CD4-positive, alpha-beta T cell treated with Interleukin-10 for 1 hour (primary cell): ENCODE results near the gene ACIN1.
"Not testable (repeated sequence)": the region's sequence is repeated elsewhere in the genome, so short reads cannot be mapped to it uniquely, and the experiment has no call there.

Experiments used
- DNase-seq: peaks from one replicate; pipeline ENCODE4 v3.0.0-alpha.2; 2020

ACIN1 gene

DNA sequence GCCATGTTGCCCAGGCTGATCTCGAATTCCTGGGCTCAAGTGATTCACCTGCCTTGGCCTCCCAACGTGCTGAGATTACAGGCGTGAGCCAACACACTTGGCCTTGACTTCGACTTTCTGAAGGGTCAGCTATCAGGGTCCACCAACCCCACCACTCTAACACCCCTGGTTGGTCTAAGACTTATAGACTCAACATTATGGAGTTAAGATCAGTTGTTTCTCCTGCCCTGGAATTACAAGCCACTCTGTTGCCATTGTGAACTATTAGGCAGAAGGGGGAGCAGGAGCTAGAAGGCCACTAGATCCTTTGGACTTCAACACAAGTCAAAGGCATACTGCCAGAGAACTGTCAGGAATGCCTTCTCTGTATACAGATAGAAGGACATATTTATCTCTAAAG is 54.8 kb downstream of the ACIN1 start:
- DNase-seq, result no peak

DNA sequence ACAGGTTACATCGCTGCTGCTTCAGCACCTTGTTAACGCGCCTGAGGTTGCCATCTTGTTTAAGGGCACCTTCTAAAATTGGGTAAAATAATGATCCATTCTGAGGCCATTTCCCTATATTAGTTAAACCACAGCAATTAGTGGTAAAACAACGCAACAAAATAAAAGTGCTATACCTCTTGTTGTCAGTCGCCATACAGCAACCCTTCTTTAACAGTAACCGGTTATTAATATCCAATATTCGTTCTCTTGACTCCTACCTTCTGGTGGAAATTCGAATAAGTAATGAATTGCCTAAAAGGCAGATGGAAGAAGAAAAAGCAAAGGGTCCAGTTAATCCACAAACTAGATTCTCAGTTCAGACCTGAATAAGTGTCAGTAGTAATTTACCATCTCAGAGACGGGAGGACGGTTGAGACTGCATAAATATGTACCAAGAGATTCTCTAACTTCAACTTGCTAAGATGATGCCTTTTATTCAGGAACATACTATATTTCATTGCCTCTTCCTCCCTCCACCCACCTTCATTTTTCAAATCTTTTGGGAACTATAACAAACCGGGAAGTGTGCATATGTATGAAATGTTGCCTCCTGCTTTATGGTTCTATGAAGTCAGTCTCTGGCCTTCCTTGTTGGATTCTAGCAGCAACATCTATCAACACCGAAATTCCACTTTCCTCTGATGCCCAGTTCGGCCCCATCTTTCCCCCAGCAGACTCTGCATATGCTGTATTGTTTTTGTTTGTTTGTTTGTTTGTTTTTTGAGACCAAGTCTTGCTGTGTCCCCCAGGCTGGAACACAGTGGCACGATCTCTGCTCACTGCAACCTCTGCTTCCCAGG is 59.4 kb downstream of the ACIN1 start:
- no peak for DNase-seq

DNA sequence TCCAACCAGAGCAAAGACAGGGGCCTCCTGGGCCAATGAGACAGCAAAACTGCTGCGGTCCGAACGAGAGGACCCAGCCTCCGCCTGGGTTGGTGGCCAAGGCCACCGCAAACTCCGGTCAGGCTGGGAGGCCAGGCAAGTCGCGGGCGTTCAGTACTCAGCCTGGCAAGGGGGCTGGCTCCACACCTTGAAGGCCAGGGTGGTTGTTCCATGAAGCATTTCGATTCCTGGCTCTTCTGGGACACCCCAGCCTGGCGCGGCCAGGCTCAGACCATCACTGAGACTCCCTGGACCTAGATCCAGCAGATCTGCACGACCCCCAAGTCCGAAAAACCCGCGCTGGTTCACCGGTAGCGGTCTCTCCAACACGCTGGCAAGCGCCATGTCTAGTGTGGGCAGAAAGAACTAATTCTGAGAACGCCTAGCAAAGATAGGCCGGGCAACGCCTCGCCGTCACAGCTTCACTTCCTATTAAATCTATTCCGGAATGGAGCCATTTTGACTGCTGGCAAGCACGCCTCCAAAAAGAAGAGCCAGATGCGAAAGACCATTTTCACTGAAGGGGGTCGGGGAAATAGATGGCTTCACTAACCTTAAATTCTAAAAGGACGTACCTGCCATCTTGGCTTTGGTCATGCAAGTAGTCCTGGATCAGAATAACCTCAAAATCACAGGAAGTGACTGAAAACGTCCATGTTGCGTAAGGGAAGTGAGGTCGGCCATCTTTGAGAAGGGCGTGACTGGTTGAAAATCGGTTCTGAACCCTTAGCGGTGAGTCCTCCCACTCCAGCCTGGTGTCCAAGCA is 60.2 kb downstream of the ACIN1 start, which contains the start of gene PSMB5:
Gene PSMB5 (minus strand): TSS at position 403 of the 805 bp plus-strand sequence. CDS start 19 bp downstream, at position 384.
- peak; percentile 94 for DNase-seq

DNA sequence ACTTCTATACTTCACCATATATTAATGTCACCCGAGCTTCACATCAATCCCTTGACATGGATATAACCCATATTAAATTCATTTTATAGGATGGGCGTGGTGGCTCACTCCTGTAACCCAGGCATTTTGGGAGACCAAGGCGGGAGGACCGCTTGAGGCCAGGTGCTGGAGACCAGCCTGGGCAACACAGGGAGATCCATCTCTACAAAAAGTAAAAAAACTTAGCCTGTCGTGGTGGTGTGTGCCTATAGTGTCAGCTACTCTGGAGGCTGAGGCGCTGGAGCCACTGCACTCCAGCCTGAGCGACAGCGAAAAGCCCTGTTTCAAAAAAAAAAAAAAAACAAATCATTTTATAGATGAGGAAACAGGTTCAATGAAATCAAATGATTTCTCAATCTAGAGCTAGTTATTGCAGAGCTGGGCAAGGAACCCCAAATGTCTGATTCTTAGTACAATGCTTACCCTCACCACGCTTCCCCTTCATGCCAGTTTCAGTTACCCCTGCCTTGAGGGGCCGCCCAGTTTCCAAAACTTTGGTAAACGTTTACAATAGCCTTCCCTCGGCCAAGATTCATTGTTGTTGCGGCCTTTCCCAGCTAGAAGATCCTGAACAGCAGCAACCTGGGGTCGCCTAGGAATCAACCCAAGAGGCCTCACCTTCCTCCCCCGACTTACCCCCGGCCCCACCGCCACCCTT is 61.0 kb downstream of the ACIN1 start:
- DNase-seq, result no peak

DNA sequence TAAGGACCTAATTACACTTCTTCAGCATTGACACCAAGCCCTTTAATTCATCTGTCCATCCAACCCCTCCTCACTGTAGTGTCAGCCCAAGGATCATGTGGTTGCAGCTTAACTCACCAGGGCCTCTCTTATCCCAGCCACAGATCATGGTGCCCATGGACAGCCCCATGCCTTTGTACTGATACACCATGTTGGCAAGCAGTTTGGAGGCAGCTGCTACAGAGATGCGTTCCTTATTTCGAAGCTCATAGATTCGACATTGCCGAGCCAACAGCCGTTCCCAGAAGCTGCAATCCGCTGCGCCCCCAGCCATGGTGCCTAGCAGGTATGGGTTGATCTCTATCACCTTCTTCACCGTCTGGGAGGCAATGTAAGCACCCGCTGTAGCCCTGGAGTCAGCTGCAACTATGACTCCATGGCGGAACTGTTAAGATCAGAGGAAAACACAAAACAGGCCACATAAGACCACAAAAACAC is 61.6 kb downstream of the ACIN1 start:
- DNase-seq, result no peak

DNA sequence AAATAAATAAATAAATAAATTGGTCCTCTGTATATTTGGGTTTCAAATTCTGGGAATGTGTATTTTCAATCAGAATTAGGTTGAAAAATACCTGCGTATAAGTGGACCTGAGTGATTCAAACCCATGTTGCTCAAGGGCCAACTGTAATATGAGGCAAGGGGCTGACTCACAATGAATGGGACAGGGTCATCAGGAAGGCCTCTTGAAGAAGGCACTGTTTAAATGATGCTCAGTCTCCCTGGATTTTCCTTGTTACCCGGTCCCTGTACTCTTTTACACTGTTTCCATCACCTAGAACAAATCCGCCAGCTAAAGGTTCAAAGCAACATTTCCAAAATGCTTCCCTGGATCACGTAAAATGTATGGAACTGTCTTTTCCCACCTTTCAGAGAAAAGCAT is 64.0 kb downstream of the ACIN1 start:
- DNase-seq, result no peak

DNA sequence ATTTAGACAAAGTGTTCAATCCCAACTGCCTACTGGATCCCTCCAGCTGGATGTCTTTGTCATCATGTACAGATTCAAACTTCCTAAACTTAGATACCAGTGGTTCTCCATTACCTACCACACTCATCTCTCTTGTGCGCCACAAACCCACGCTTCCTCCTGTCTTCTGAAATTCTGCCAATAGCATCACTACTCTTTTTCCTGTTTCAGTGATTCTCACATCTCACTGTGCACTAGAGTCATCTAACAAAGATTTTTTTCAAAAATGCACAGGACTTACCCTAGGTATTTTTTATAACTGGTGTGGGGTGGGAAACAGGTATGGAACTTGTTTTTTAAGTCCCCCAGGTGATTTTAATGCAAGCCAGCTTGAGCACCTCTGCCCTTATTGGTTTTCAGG is 66.1 kb downstream of the ACIN1 start:
- DNase-seq, result peak; percentile 41

DNA sequence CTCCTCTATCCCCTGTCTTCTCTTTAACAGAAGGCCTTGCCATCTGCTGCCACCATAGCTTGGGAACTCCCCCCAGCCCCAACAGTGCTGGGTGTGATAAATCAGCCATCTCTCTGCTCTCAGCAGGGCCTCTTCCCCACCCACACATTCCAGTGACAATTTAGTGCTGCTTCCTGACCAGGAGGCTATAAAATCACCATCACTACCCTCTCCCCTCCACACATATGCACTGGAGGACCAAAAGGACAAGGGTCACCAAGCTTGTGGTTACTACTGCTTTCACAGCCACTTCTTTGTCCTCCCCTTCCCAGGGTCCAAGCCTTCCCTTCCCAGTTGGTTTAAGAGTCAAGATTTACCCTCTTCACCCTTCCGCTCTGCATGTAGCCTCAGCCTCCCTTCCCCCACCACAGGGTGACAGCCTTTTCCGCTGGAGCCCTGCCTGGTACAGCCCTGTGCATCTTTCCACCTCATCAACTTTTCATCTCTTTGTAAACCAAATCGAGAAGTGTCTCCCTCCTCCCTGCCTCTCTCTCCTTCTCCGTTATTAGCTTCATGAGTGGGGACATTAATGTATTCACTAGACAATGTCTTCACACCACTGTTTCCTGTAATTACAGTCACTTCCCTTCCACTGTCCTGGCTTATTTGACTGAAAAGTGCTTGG is 69.7 kb downstream of the ACIN1 start:
- DNase-seq, result no peak

DNA sequence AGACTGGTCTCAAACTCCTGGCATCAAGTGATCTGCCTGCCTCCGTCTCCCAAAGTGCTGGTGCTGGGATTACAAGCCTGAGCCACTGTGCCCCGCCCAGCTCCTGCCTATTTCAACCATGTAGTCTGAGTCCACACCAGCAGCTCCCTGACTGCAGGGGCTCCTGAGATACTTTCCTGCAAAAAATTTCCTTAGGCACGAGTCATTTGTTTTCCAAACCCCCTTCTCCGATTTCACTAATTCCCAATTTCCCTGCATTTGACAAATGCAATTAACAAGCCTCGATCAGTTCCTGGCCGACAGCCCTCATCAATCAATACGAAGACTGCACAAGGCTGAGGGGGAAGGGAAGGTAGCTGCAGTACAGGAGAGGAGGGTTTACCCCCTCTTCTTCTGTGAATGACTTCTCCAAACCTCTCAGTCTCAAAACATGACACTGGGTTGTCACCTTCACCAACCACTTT is 70.3 kb downstream of the ACIN1 start:
- no peak for DNase-seq

DNA sequence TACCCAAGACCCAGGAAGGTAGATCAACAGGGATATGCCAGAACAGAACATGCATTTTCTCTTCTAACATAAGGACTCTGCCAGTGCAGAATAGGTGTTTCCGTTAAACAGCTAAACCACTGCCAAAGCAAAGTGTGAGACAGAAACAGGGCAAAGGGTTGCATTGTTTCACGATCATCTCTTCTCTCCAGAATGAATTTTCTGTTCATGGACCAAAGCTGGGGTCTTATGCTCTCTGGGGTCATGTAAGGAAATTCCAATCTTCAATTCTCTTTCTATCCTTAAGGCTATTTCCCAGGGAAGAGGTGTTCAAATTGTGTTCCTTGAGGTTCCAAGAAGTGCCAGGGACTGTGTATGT is 71.2 kb downstream of the ACIN1 start:
- DNase-seq, result no peak

DNA sequence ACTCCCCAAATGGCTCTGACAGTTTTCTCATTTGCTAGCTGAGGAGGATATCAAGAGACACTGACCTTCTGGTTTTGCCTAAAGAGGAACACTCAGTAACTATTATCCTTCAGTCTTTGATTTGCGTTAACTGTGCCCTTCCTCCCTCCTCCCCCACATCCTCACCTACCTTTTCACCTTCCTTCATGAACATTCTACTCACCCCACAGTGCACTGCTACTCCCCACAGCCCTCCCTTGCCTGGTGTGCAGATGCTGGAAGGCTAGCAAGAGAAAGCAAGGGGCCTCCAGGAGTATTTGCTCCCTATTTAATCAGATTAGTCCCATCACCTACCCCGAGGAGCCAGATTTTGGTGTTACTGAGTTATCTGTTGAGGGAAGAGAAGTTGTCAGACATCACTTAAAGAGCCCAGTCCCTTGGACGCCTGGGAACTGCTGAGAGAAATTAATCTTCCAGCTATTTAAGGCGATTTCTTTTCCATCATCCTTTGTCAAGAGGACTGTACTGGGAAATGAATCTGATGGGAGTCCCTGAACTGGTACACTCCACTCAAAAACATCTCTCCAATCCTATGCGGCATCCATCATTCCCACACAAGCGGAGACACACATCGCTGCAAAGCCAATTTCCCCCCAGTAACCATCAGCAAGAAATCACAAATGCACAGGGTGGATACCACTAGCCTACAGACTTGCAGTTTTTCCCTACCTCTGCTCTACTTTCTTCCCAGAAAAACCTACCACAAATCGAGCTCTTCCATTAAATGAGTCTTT is 71.7 kb downstream of the ACIN1 start:
- no peak for DNase-seq

DNA sequence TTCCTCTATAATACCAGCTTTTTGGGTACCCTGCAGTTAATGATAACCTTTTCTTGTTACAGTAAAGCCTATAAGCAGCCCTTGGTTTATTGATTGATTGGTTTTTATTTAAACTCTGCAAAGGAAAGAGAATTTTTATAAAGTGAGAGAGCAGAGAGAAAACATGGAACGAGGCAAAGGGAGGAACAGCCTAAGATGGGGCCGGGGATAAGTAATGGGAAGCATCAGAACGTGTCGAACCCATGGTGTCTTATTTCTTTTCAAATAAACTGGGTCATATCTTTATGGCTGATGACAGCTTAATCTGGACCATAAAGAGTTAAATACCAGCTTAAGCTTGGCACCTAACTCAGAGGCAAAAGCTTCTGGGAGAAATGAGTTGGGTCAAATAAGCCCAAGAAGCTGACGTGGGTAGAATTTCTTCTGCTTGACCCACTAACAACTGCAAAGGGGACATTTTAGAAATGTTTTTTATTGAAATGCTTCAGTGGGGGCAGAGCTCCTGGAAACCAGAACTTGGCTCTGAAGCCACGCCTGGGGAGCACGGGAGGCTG is 73.0 kb downstream of the ACIN1 start:
- no peak for DNase-seq

DNA sequence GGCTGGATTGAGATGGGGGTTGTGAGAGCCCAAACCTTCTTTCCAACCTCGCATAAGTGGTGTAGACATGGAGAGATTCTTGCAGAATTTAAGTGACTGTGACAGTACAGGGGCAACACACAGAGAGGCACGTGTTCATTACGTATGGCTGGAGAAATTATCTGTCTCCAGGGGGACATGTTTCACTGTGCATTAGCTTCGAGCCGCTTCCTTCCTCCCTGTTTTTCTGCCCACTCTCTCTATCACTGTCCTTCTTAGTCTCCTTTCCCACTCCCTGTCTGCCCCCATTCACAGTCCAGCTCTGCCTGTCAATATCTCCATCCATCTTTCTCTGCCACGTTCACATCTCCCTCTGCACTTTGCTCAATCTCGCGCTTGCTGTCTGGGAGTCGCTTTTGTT is 73.5 kb downstream of the ACIN1 start:
- no peak for DNase-seq

DNA sequence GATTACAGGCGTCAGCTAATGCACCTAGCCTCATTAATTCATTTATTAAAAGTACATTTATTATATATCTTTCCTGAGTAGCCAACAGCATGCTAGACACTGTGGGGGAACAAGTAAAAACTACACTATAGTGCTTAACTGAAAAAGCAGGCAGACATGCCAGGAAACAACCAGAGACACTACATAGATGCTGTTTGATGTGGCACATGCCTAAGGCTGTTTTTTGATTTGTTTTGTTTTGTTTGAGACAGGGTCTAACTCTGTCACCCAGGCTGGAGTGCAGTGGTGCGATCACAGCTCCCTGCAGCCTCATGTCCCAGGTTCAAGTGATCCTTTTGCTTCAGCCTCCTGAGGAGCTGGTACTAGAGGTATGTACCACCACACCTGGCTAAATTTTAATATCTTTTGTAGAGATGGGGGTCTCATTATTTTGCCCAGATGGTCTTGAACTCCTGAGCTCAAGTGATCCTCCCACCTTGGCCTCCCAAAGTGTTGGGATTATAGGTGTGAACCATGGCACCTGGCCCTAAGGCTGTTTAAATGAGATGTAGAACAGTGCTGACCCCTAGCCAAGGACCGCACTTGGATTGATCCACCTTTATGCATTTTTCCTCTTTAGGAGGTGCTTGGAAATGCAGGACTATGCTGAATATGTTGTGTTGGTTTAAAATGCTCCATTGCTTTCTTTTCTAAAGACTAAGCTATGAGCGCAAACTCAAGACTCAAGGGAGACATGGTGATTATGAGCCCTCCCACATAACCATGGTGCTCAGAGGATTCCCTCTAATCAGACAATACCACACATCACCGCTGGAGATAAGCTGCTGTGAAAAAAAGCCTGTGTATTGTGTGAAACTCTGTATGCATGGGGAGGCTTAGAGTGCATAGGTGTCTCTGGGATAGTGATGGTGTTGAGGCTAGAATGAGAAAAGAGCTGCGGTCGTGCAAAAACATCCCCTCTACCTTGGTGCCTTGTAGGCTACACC is 74.5 kb downstream of the ACIN1 start:
- no peak for DNase-seq

DNA sequence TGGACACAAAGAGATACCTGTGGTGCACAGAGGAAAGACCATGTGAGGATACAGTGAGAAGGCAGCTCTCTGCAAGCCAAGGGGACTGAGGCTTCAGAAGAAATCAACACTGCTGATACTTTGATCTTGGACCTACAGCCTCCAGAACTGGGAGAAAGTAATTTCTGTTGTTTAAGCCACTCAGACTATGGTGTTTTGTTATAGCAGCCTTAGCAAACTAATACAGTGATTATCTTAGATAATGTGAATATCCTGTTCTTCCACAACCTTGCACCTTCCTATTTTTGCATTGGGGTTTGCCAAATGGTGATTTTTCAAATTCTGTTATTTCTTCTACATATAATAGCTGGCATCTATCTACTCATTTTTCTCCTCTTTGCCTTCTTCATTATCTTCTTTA is 76.8 kb downstream of the ACIN1 start:
- no peak for DNase-seq

DNA sequence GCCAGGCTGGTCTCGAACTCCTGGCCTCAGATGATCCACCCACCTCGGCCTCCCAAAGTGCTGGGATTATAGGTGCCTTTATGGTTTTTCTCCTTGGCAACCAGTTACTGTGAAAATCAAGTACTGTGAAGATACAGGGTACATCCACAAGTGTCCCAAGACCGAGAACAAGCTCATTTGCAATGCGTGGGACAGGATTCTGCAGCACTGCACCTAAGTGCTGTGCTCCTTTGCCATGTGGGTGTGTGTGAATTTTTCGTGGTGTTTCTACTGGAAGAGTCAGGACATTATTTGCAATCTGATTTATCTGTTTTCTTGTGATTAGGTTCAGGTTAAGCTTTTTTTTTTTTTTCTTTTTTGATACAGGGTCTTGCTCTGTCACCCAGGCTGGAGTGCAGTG is 77.8 kb downstream of the ACIN1 start:
- no peak for DNase-seq

DNA sequence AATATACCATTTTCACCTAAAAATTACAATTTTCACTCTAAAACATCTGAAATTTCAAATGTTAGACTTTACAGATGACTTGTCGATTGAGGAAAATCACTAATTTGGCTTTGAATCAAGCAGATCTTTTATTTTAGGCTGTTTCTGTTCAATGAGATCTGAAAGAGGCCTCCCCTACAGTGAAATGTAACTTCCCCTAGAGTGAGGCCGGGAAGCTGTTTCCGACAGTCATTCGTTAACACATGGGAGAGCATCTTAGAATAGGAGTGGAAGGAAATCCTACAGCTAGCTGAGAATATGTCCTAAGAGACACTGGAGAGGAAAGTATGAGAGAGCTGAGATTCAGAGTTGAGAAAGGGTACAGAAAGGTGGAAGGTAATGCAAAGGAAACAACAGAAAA is 79.3 kb downstream of the ACIN1 start:
- DNase-seq, result no peak

DNA sequence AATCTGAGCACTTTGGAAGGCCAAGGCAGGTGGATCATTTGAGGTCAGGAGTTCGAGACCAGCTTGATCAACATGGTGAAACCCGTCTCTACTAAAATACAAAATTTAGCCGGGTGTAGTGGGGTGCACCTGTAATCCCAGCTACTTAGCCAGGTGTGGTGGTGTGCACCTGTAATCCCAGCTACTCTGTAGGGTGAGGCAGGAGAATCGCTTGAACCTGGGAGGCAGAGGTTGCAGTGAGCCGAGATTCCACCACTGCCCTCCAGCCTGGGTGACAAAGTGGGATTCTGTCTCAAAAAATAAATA is 81.2 kb downstream of the ACIN1 start:
- DNase-seq, result not testable (repeated sequence)

DNA sequence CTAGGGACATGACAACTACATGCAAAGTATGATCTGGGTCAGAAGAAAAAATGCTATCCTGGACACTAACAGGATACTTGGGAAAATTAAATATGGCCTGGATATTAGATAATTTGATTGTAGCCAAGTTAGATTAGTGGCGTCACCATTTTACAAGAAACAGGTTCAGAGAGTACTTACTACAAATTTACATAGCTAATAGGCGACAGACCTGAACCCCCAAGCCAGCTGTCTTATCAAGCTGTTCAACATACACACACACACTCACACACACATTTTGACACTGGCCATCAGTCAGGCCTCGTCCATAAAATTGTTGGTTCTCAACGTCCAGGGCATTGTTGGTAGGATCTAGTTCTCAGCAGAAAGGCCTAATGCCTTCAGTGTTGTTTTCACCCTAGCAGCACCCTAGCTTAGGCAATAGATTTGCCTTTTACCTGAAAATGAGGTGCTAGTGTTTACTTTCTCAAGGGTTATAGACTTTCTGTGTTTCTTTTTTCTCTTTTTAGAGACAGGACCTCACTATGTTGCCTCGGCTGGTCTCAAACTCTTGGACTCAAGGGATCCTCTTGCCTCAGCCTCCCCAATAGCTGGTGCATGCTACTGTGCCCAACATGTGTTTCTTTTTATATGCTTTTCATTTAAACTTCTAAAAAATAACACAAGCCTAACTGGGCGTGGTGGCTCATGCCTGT is 81.7 kb downstream of the ACIN1 start:
- DNase-seq, result no peak
